WTC11 (cell line): ENCODE data around the gene RRP1B. TPM values are rescaled to one million over a fixed set of nuclear protein-coding genes. Genes with fewer than 3 reads are reported as not detected.
"Not testable (repeated sequence)": the region's sequence is repeated elsewhere in the genome, so short reads cannot be mapped to it uniquely, and the experiment has no call there.

Experiments used
- ATAC-seq: fragments of 200-7000 bp; cut with Tn5 transposase; 2 replicates; pipeline ENCODE4 v1.10.0; 2021; ENCODE audit warnings: mild to moderate bottlenecking, moderate library complexity
- CTCF ChIA-PET: fragments of 300-600 bp; sonication (Branson Sonifier 250); formaldehyde crosslinking; loops from one replicate; lab custom pipeline; 2021; ENCODE audit warnings: antibody characterized with exemption; lab: Charles Lee
- POLR2A ChIA-PET: fragments of 350-600 bp; sonication (Branson Sonifier 250); formaldehyde crosslinking; loops from one replicate; lab custom pipeline; 2021; ENCODE audit warnings: antibody characterized with exemption; lab: Charles Lee
- DNase-seq: peaks from one replicate; pipeline ENCODE4 v3.0.0; 2021; ENCODE audit warnings: low spot score
- H3K27ac Mint-ChIP-seq: 2 replicates; pipeline ENCODE4 v1.8.0; 2021; ENCODE audit warnings: mixed read lengths
- H3K27me3 Mint-ChIP-seq: 2 replicates; pipeline ENCODE4 v1.8.0; 2021; ENCODE audit warnings: low read depth, mild to moderate bottlenecking, moderate library complexity, mixed read lengths
- H3K36me3 Mint-ChIP-seq: 2 replicates; pipeline ENCODE4 v1.8.0; 2021; ENCODE audit warnings: mixed read lengths
- H3K4me1 Mint-ChIP-seq: 2 replicates; pipeline ENCODE4 v1.8.0; 2022; ENCODE audit warnings: mixed read lengths
- H3K4me3 Mint-ChIP-seq: 2 replicates; pipeline ENCODE4 v1.8.0; 2021; ENCODE audit warnings: mild to moderate bottlenecking, moderate library complexity, mixed read lengths
- H3K9me3 Mint-ChIP-seq: 2 replicates; pipeline ENCODE4 v1.8.0; 2021; ENCODE audit warnings: mixed read lengths
- AFF4 ChIP-seq: sonication (generic); formaldehyde crosslinking; IDR thresholded peaks from 2 replicates; pipeline ENCODE4 v1.8.1; 2023; ENCODE audit warnings: mild to moderate bottlenecking, missing genetic modification reagents, borderline replicate concordance
- CBFB ChIP-seq: sonication (generic); formaldehyde crosslinking; IDR thresholded peaks from 2 replicates; pipeline ENCODE4 v1.8.1; 2022; ENCODE audit warnings: mild to moderate bottlenecking, low read depth, missing genetic modification reagents
- CDX4 ChIP-seq: fragments of 250-450 bp; sonication (Bioruptor Pico); IDR thresholded peaks from 2 replicates; pipeline ENCODE4 v1.9.0; 2021; ENCODE audit warnings: moderate library complexity, mild to moderate bottlenecking, inconsistent platforms, borderline replicate concordance
- CTCF ChIP-seq: fragments of 200-600 bp; IDR thresholded peaks from 2 replicates; pipeline ENCODE4 v1.8.0; 2022; ENCODE audit warnings: antibody characterized with exemption
- ELF4 ChIP-seq: sonication (generic); formaldehyde crosslinking; IDR thresholded peaks from 2 replicates; pipeline ENCODE4 v1.8.1; 2022; ENCODE audit warnings: low read depth, mild to moderate bottlenecking, moderate library complexity, missing genetic modification reagents
- ETV6 ChIP-seq: sonication (generic); formaldehyde crosslinking; IDR thresholded peaks from 2 replicates; pipeline ENCODE4 v1.8.1; 2022; ENCODE audit warnings: mild to moderate bottlenecking, missing genetic modification reagents
- GRHL2 ChIP-seq: fragments of 250-450 bp; sonication (Bioruptor Pico); IDR thresholded peaks from 2 replicates; pipeline ENCODE4 v1.8.0; 2022; ENCODE audit warnings: mild to moderate bottlenecking, moderate library complexity; ENCODE audit not compliant: insufficient replicate concordance, severe bottlenecking
- GTF2I ChIP-seq: fragments of 250-450 bp; sonication (Bioruptor Pico); conservative IDR thresholded peaks from 2 replicates; pipeline ENCODE4 v1.4.0; 2021; ENCODE audit warnings: mild to moderate bottlenecking
- JUN ChIP-seq: sonication (generic); formaldehyde crosslinking; IDR thresholded peaks from 2 replicates; pipeline ENCODE4 v1.8.0; 2023; ENCODE audit warnings: mild to moderate bottlenecking, missing genetic modification reagents
- PRDM15 ChIP-seq: sonication (generic); formaldehyde crosslinking; IDR thresholded peaks from 2 replicates; pipeline ENCODE4 v1.8.0; 2022; ENCODE audit warnings: missing genetic modification reagents
- PRRX2 ChIP-seq: fragments of 250-450 bp; sonication (Bioruptor Pico); IDR thresholded peaks from 2 replicates; pipeline ENCODE4 v1.8.0; 2021; ENCODE audit warnings: mild to moderate bottlenecking
- SMAD3 ChIP-seq: sonication (generic); formaldehyde crosslinking; IDR thresholded peaks from 2 replicates; pipeline ENCODE4 v1.8.0; 2022; ENCODE audit warnings: missing genetic modification reagents, mild to moderate bottlenecking, borderline replicate concordance
- SOX15 ChIP-seq: fragments of 250-450 bp; sonication (Bioruptor Pico); IDR thresholded peaks from 2 replicates; pipeline ENCODE4 v1.9.0; 2021; ENCODE audit warnings: mild to moderate bottlenecking
- SP1 ChIP-seq: sonication (generic); formaldehyde crosslinking; conservative IDR thresholded peaks from 2 replicates; pipeline ENCODE4 v1.8.1; 2022; ENCODE audit warnings: missing genetic modification reagents
- USF2 ChIP-seq: sonication (generic); formaldehyde crosslinking; IDR thresholded peaks from 2 replicates; pipeline ENCODE4 v1.8.1; 2023; ENCODE audit warnings: mild to moderate bottlenecking, missing genetic modification reagents, moderate library complexity
- ZNF138 ChIP-seq: sonication (generic); formaldehyde crosslinking; conservative IDR thresholded peaks from 2 replicates; pipeline ENCODE4 v1.8.1; 2022; ENCODE audit warnings: mild to moderate bottlenecking, moderate library complexity, missing genetic modification reagents
- ZNF281 ChIP-seq: sonication (generic); formaldehyde crosslinking; IDR thresholded peaks from 2 replicates; pipeline ENCODE4 v1.8.0; 2023; ENCODE audit warnings: mild to moderate bottlenecking, missing genetic modification reagents
- ZNF512 ChIP-seq: sonication (generic); formaldehyde crosslinking; IDR thresholded peaks from 2 replicates; pipeline ENCODE4 v1.8.1; 2022; ENCODE audit warnings: missing genetic modification reagents, borderline replicate concordance
- ZNF671 ChIP-seq: fragments of 250-450 bp; sonication (Bioruptor Pico); IDR thresholded peaks from 2 replicates; pipeline ENCODE4 v1.8.0; 2021; ENCODE audit warnings: mild to moderate bottlenecking
- total RNA-seq: library from RNA; stranded (reverse); gene quantifications from 3 replicates; pipeline ENCODE4 v1.2.3, GENCODE V29; 2021

Gene RRP1B
- total RNA-seq, 1 experiment from 2014 or later: 74.9 TPM

GRCh38 chr21:43648171-43648570 is 11.2 kb upstream of the RRP1B start (continued):
- TF ChIP-seq ZNF281 (no peak), PRRX2 (CRISPR knock-in tag) (no peak), PRDM15 (CRISPR knock-in tag) (no peak), ZNF512 (CRISPR knock-in tag) (no peak)
- TF ChIP-seq, all 79 proteins: peak for 0

- H3K4me1 Mint-ChIP-seq, H3K27me3 Mint-ChIP-seq, H3K36me3 Mint-ChIP-seq, POLR2A ChIA-PET, ATAC-seq, DNase-seq, CTCF ChIA-PET, H3K9me3 Mint-ChIP-seq, H3K4me3 Mint-ChIP-seq, H3K27ac Mint-ChIP-seq: not testable (repeated sequence)
Observed at GRCh38 chr21:43651926-43652325, 7.4 kb upstream of the RRP1B start.

- ATAC-seq (no peak), DNase-seq (no peak)
- Mint-ChIP-seq H3K9me3 (no peaks in the 10 kb centered on the region), H3K27ac (no peak overlapping the region), H3K27me3 (no peaks in the 10 kb centered on the region; the same call in 1 of the 2 replicates), H3K36me3 (no peaks in the 10 kb centered on the region), H3K4me3 (no peak overlapping the region), H3K4me1 (no peaks in the 10 kb centered on the region)
- POLR2A ChIA-PET: no interaction called here
- CTCF ChIA-PET: no interaction called here
- no peak for TF ChIP-seq ETV6 (CRISPR knock-in tag)
- TF ChIP-seq CDX4 (CRISPR knock-in tag): no peak
- no peak for TF ChIP-seq ELF4 (CRISPR knock-in tag)
- no peak for TF ChIP-seq JUN
- no peak for TF ChIP-seq USF2 (CRISPR knock-in tag)
- no peak for TF ChIP-seq GTF2I (CRISPR knock-in tag)
- no peak for TF ChIP-seq AFF4
- no peak for TF ChIP-seq CTCF
- no peak for TF ChIP-seq SMAD3 (CRISPR knock-in tag)
- TF ChIP-seq ZNF138 (CRISPR knock-in tag): no peak
- TF ChIP-seq GRHL2 (CRISPR knock-in tag): no peak
- no peak for TF ChIP-seq PRRX2 (CRISPR knock-in tag)
- TF ChIP-seq SP1 (CRISPR knock-in tag): no peak
- no peak for TF ChIP-seq SOX15 (CRISPR knock-in tag)
- TF ChIP-seq CBFB (CRISPR knock-in tag): no peak
- no peak for TF ChIP-seq ZNF671 (CRISPR knock-in tag)
Observed at GRCh38 chr21:43652616-43653015, 6.7 kb upstream of the RRP1B start.
